OCI-LY7 (cell line): Measurements from ENCODE around the gene PABPC1L. TPM values are rescaled to one million over a fixed set of nuclear protein-coding genes. Genes with fewer than 3 reads are reported as not detected.

Experiments
- BruUV-seq: library from RNA; stranded (reverse); fragments of 400-500 nt; replicated peaks from 2 replicates; lab custom pipeline; 2021; lab: Mats Ljungman, UMichigan
- CTCF ChIA-PET: fragments of 300-600 bp; sonication (Branson Sonifier 250); formaldehyde crosslinking; loops from one replicate; lab custom pipeline; 2022; ENCODE audit warnings: antibody characterized with exemption; ENCODE audit not compliant: unreplicated experiment; lab: Charles Lee
- POLR2A ChIA-PET: fragments of 300-600 bp; sonication (Branson Sonifier 250); formaldehyde crosslinking; loops from one replicate; lab custom pipeline; 2022; ENCODE audit warnings: antibody characterized with exemption; lab: Charles Lee
- DNase-seq: peaks from one replicate; pipeline ENCODE4 v3.0.0-alpha.2; 2015; ENCODE audit warnings: low spot score
- H2AFZ ChIP-seq: fragments of 200-600 bp; sonication (generic), shearing (Covaris generic); 2 replicates; pipeline ENCODE4 v1.6.1; 2014; ENCODE audit warnings: mild to moderate bottlenecking, antibody characterized with exemption, low read length, moderate library complexity
- H3K27ac ChIP-seq: fragments of 200-600 bp; sonication (generic); 2 replicates; pipeline ENCODE4 v1.5.1; 2014; ENCODE audit warnings: mixed run types, low read depth, mild to moderate bottlenecking, moderate library complexity, low read length, inconsistent platforms; ENCODE audit not compliant: poor library complexity, severe bottlenecking
- H3K36me3 ChIP-seq: fragments of 200-600 bp; sonication (generic); 2 replicates; pipeline ENCODE4 v1.6.1; 2014; ENCODE audit warnings: mild to moderate bottlenecking, antibody characterized with exemption, low read length, moderate library complexity, mixed read lengths; ENCODE audit not compliant: insufficient read depth
- H3K4me1 ChIP-seq: fragments of 200-600 bp; sonication (generic); 2 replicates; pipeline ENCODE4 v1.5.1; 2014; ENCODE audit warnings: mild to moderate bottlenecking, low read length; ENCODE audit not compliant: insufficient read depth, poor library complexity, severe bottlenecking
- H3K4me2 ChIP-seq: fragments of 200-600 bp; sonication (generic); 2 replicates; pipeline ENCODE4 v1.6.1; 2014; ENCODE audit warnings: mild to moderate bottlenecking, low read length
- H3K4me3 ChIP-seq: fragments of 200-600 bp; sonication (generic); 2 replicates; pipeline ENCODE4 v1.5.1; 2014; ENCODE audit warnings: mild to moderate bottlenecking, low read depth, low read length; ENCODE audit not compliant: poor library complexity, severe bottlenecking
- H3K79me2 ChIP-seq: fragments of 200-600 bp; sonication (generic); 2 replicates; pipeline ENCODE4 v1.6.1; 2016; ENCODE audit warnings: low read depth, mild to moderate bottlenecking, low read length, moderate library complexity, mixed read lengths; ENCODE audit not compliant: insufficient read depth
- H3K9me2 ChIP-seq: fragments of 200-600 bp; sonication (generic); 2 replicates; pipeline ENCODE4 v1.6.1; 2016; ENCODE audit warnings: mild to moderate bottlenecking, low read length, mixed read lengths; ENCODE audit not compliant: insufficient read depth
- H3K9me3 ChIP-seq: fragments of 200-600 bp; sonication (generic); 2 replicates; pipeline ENCODE4 v1.6.1; 2014; ENCODE audit warnings: mild to moderate bottlenecking, mixed run types, low read length, mixed read lengths
- H4K20me1 ChIP-seq: fragments of 200-600 bp; sonication (generic); 2 replicates; pipeline ENCODE4 v1.6.1; 2014; ENCODE audit warnings: mild to moderate bottlenecking, antibody characterized with exemption, low read length, moderate library complexity, mixed read lengths; ENCODE audit not compliant: insufficient read depth
- EZH2phosphoT487 ChIP-seq: fragments of 200-600 bp; sonication (generic); IDR thresholded peaks from 2 replicates; pipeline ENCODE4 v1.6.1; 2018; ENCODE audit warnings: low read depth, borderline replicate concordance, mild to moderate bottlenecking, mixed run types, antibody characterized with exemption, low read length, moderate library complexity, mixed read lengths
- intact Hi-C: fragments of 100-400 bp; cut with micrococcal nuclease; formaldehyde crosslinking; loops from one replicate; pipeline ENCODE4 v1.10.0; 2022; ENCODE audit not compliant: unreplicated experiment
- total RNA-seq, 2 experiments: library from RNA; depleted of rRNA in 1 of 2; stranded (reverse); fragments of >200 nt in 1 of 2; shearing (Covaris generic) in 1 of 2; gene quantifications; 2 replicates each; pipeline ENCODE4 v1.2.3, GENCODE V29; 2014 to 2022
- TF ChIP-seq, protein P1 (sequence below): fragments of 200-600 bp; sonication (generic); conservative IDR thresholded peaks from 2 replicates; pipeline ENCODE4 v1.5.1; 2014; ENCODE audit warnings: mild to moderate bottlenecking, antibody characterized with exemption, low read length, moderate library complexity, mixed read lengths

The PABPC1L gene
- total RNA-seq, 2 experiments from 2014 or later, result 58.7 to 171 TPM

DNA sequence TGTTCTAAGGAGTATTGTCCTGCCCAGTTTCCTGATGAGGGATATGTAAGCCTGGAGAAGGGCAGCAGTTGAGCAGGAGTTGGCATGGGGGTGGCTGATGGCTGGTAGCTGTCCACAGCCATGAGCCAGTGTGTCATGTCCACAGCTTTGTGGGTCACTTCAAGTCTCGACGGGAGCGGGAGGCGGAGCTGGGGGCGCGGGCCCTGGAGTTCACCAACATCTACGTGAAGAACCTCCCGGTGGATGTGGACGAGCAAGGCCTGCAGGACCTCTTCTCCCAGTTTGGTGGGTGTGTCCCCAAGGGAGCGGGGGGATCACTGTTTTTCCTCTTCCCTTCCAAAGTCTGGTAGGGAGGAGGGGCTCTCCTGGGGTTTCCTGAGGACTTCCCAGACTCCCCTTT, 8.9 kb downstream of the PABPC1L start:
- ChIA-PET CTCF (no interaction called here), POLR2A (interaction anchor here (0.6 to 1.6 kb wide), 2 partner anchors 24 to 102 kb away, joined by 3 to 4 read pairs; no protein-coding TSS in a partner anchor)
- H3K9me3 ChIP-seq, result no peaks in the 10 kb centered on the region
- H3K9me2 ChIP-seq, result no peaks in the 10 kb centered on the region
- DNase-seq, result no peak
- H3K4me3 ChIP-seq, result no peak overlapping the region
- H3K36me3 ChIP-seq, result peaks cover 62% of the 10 kb centered on the region
- H3K4me2 ChIP-seq, result no peak overlapping the region
- intact Hi-C loops, result no loop called here
- no TSS peak for BruUV-seq
- no peaks in the 10 kb centered on the region for H3K4me1 ChIP-seq
- no peaks in the 10 kb centered on the region for H4K20me1 ChIP-seq
- TF ChIP-seq, protein P1, sequence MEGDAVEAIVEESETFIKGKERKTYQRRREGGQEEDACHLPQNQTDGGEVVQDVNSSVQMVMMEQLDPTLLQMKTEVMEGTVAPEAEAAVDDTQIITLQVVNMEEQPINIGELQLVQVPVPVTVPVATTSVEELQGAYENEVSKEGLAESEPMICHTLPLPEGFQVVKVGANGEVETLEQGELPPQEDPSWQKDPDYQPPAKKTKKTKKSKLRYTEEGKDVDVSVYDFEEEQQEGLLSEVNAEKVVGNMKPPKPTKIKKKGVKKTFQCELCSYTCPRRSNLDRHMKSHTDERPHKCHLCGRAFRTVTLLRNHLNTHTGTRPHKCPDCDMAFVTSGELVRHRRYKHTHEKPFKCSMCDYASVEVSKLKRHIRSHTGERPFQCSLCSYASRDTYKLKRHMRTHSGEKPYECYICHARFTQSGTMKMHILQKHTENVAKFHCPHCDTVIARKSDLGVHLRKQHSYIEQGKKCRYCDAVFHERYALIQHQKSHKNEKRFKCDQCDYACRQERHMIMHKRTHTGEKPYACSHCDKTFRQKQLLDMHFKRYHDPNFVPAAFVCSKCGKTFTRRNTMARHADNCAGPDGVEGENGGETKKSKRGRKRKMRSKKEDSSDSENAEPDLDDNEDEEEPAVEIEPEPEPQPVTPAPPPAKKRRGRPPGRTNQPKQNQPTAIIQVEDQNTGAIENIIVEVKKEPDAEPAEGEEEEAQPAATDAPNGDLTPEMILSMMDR, result no peak
- no peak for TF ChIP-seq EZH2phosphoT487
- no peaks in the 10 kb centered on the region for H3K79me2 ChIP-seq
- no peak overlapping the region for H3K27ac ChIP-seq
- H2AFZ ChIP-seq, result no peak overlapping the region

DNA sequence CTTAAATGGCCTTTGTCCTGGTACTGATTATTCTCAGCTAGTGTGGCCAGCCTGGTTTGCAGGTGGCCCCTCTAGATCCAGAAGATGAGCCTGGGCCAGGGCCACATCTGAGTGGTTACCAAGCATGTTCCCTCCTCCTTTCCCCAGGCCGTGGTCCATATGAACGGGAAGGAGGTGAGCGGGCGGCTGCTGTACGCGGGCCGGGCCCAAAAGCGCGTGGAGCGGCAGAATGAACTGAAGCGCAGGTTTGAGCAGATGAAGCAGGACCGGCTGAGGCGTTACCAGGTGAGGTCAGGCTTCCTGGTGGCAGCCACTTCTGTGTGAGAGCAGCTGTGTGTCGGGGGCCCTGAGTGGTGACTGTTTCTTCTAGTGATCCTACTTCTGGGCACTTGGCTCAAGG, 11.6 kb downstream of the PABPC1L start:
- DNase-seq, result no peak
- H3K79me2 ChIP-seq, result no peaks in the 10 kb centered on the region
- CTCF ChIA-PET, result no interaction called here
- POLR2A ChIA-PET, result no interaction called here
- H3K4me2 ChIP-seq, result no peak overlapping the region
- BruUV-seq, result no TSS peak
- no peak overlapping the region for H3K27ac ChIP-seq
- TF ChIP-seq EZH2phosphoT487, result no peak
- TF ChIP-seq, protein P1, result no peak
- no peaks in the 10 kb centered on the region for H3K4me1 ChIP-seq
- no peaks in the 10 kb centered on the region for H3K9me2 ChIP-seq
- H2AFZ ChIP-seq, result no peak overlapping the region
- no peaks in the 10 kb centered on the region for H4K20me1 ChIP-seq
- intact Hi-C loops, result no loop called here
- peaks cover 50% of the 10 kb centered on the region for H3K36me3 ChIP-seq
- no peaks in the 10 kb centered on the region for H3K9me3 ChIP-seq
- H3K4me3 ChIP-seq, result no peak overlapping the region

DNA sequence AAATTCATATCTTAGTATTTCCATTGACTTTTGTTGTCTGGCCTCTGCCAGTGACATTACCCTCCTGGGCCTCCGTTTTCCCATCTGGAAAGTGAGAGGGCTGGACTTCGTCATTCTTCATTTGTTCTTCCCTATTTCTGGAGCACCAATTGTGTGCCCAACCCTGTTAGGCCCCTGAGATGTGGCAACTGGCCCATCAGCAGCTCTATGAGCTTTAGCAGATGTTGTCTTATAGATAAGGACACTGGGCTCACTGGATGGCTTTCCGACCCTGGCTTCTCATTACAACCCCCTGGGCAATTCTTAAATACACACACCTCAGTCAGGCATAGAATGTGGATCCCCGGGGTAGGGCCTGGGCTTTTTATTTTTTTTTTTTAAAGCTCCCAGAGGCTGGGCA, 14.7 kb downstream of the PABPC1L start:
- no peak for DNase-seq
- ChIA-PET POLR2A (interaction anchor here (0.6 kb wide), 1 partner anchor 9 kb away, joined by 3 read pairs; no protein-coding TSS in a partner anchor), CTCF (no interaction called here)
- Histone ChIP-seq H4K20me1 (no peaks in the 10 kb centered on the region), H3K9me2 (no peaks in the 10 kb centered on the region), H3K4me2 (no peak overlapping the region), H3K79me2 (no peaks in the 10 kb centered on the region), H3K27ac (no peak overlapping the region), H2AFZ (no peak overlapping the region), H3K4me1 (no peaks in the 10 kb centered on the region), H3K9me3 (no peaks in the 10 kb centered on the region), H3K4me3 (no peak overlapping the region), H3K36me3 (peaks cover 36% of the 10 kb centered on the region)
- intact Hi-C loops, result no loop called here
- TF ChIP-seq, protein P1, result no peak
- no peak for TF ChIP-seq EZH2phosphoT487
- BruUV-seq, result no TSS peak
